ENCODE data around the gene ANGPT4. TPM values are rescaled to one million over a fixed set of nuclear protein-coding genes. Genes with fewer than 3 reads are reported as not detected.
A peak's percentile ranks its signal among the peaks of the same experiment; 100 is the strongest.

Gene ANGPT4
- total and polyA plus RNA-seq, 3 experiments from 2014 or later = not detected

- Histone ChIP-seq H3K27ac (ENCODE audit: low read depth, low read length) (no peak overlapping the region), H3K27me3 (ENCODE audit: insufficient read depth, low read length, poor library complexity, severe bottlenecking) (no peaks in the 10 kb centered on the region), H3K36me3 (ENCODE audit: insufficient read depth, low read length) (no peaks in the 10 kb centered on the region), H3K4me1 (ENCODE audit: insufficient read depth, low read length) (peaks cover 56% of the 10 kb centered on the region), H3K4me3 (ENCODE audit: low read length) (no peak overlapping the region), H3K9me3 (ENCODE audit: low read length) (no peaks in the 10 kb centered on the region)
- Mint-ChIP-seq H3K27ac (peak overlapping the region in 2 of 8 donors; percentile 31 to 36), H3K4me3 (peak overlapping the region in 2 of 7 donors; percentile 29 to 74), H3K36me3 (peaks cover 0 to 6% (median 0%) of the 10 kb centered on the region in 3 donors), H3K4me1 (peaks cover 50 to 70% (median 54%) of the 10 kb centered on the region in 3 donors), H3K9me3 (no peaks in the 10 kb centered on the region), H3K27me3 (no peaks in the 10 kb centered on the region)
- no peak for DNase-seq
- ChIA-PET POLR2A (no interaction called here), CTCF (no interaction called here)
Measured at GRCh38 chr20:839626-840025, 76.5 kb downstream of the ANGPT4 start.

DNA sequence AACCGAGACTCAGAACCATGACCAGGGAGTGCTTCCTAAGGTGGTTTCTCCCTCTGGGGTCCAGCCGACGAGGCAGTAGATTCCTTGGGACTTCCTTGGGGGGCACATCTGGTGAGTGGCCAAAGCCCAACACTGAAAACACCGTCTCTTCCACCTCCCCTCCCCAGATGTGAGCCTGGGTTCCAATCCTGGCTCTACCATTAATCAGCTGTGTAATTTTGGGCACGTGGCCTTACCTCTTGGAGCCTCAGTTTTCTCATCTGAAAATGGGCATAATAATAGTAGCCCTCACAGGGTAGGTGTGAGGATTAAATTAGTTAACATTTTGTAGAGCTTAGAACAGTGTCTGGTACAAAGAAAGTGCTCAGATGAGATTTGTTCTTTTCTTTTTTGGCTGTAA lies 77.1 kb downstream of the ANGPT4 start:
- Mint-ChIP-seq H3K27me3 (no peaks in the 10 kb centered on the region), H3K36me3 (peaks cover 0 to 8% (median 0%) of the 10 kb centered on the region in 3 donors), H3K4me3 (peak overlapping the region in 2 of 7 donors; percentile 32 to 74), H3K27ac (peak overlapping the region in 3 of 8 donors; percentile 6 to 91 (median 31)), H3K4me1 (peaks cover 50 to 70% (median 53%) of the 10 kb centered on the region in 3 donors), H3K9me3 (no peaks in the 10 kb centered on the region)
- Histone ChIP-seq H3K4me3 (ENCODE audit: low read length) (no peak overlapping the region), H3K36me3 (ENCODE audit: insufficient read depth, low read length) (no peaks in the 10 kb centered on the region), H3K27me3 (ENCODE audit: insufficient read depth, low read length, poor library complexity, severe bottlenecking) (no peaks in the 10 kb centered on the region), H3K9me3 (ENCODE audit: low read length) (no peaks in the 10 kb centered on the region), H3K27ac (ENCODE audit: low read depth, low read length) (no peak overlapping the region), H3K4me1 (ENCODE audit: insufficient read depth, low read length) (peaks cover 58% of the 10 kb centered on the region)
- DNase-seq = no peak
- CTCF ChIA-PET = no interaction called here
- POLR2A ChIA-PET = no interaction called here

DNA sequence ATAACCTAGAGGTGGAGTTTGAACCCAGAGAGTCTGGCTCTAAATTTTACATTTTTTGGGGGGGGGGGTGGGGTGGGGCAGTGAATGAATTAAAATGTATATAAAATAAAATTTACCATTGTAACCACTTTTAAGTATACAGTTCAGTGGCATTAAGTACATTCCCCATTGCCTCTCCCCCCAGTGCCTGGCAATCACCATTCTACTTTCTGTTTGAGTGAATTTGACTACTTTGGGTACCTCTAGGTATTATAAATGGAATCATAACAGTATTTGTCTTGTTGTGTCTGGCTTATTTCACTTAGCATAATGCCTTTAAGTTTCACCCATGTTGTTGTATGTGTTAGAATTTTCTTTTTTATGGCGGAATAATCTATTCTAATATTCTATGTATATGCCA lies 79.9 kb downstream of the ANGPT4 start:
- Histone ChIP-seq H3K9me3 (ENCODE audit: low read length) (no peaks in the 10 kb centered on the region), H3K27me3 (ENCODE audit: insufficient read depth, low read length, poor library complexity, severe bottlenecking) (no peaks in the 10 kb centered on the region), H3K36me3 (ENCODE audit: insufficient read depth, low read length) (no peaks in the 10 kb centered on the region), H3K4me3 (ENCODE audit: low read length) (peak overlapping the region; percentile 22), H3K27ac (ENCODE audit: low read depth, low read length) (no peak overlapping the region), H3K4me1 (ENCODE audit: insufficient read depth, low read length) (peaks cover 37% of the 10 kb centered on the region)
- H3K27me3 Mint-ChIP-seq = no peaks in the 10 kb centered on the region
- H3K36me3 Mint-ChIP-seq = peaks cover 0 to 10% (median 0%) of the 10 kb centered on the region in 3 donors
- ChIA-PET POLR2A (no interaction called here), CTCF (no interaction called here)
- DNase-seq = no peak
- H3K9me3 Mint-ChIP-seq = no peaks in the 10 kb centered on the region
- H3K4me3 Mint-ChIP-seq = peak overlapping the region in 4 of 7 donors; percentile 45 to 79 (median 58)
- peak overlapping the region; percentile 21 to 90 (median 74) for H3K27ac Mint-ChIP-seq
- peaks cover 44 to 64% (median 54%) of the 10 kb centered on the region in 3 donors for H3K4me1 Mint-ChIP-seq

DNA sequence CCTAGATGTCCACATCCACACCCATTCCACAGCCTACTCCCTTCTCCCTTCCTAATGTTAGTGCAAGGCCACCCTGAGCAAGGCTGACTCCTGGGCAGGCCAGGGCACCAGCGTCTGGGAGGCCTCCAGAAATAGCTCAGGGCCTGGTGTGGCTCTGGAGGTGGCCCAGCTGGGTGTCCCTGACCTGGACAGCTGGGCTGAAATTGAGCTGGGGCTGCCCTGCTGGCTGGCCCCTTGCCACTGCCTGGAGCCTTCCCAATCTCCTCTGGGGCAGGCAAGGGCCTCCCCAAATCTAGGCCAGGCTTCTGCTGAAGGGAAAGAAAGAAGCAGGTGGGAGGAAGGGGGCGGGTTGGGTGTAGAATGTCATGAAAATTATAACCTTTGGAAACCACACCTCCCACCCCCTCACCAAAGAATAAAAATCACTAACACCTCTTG lies 80.5 kb downstream of the ANGPT4 start:
- POLR2A ChIA-PET = interaction anchor here (1.2 kb wide), 1 partner anchor 9 kb away, joined by 4 read pairs; no protein-coding TSS in a partner anchor
- Histone ChIP-seq H3K4me3 (ENCODE audit: low read length) (no peak overlapping the region), H3K4me1 (ENCODE audit: insufficient read depth, low read length) (peaks cover 37% of the 10 kb centered on the region), H3K9me3 (ENCODE audit: low read length) (no peaks in the 10 kb centered on the region), H3K36me3 (ENCODE audit: insufficient read depth, low read length) (no peaks in the 10 kb centered on the region), H3K27ac (ENCODE audit: low read depth, low read length) (no peak overlapping the region), H3K27me3 (ENCODE audit: insufficient read depth, low read length, poor library complexity, severe bottlenecking) (no peaks in the 10 kb centered on the region)
- Mint-ChIP-seq H3K4me3 (peak overlapping the region in 6 of 7 donors; percentile 66 to 90 (median 84)), H3K27ac (peak overlapping the region in 7 of 8 donors; percentile 61 to 94 (median 81)), H3K36me3 (peaks cover 0 to 10% (median 0%) of the 10 kb centered on the region in 3 donors), H3K27me3 (no peaks in the 10 kb centered on the region), H3K9me3 (no peaks in the 10 kb centered on the region), H3K4me1 (peaks cover 44 to 62% (median 53%) of the 10 kb centered on the region in 3 donors)
- CTCF ChIA-PET = no interaction called here
- DNase-seq = no peak

DNA sequence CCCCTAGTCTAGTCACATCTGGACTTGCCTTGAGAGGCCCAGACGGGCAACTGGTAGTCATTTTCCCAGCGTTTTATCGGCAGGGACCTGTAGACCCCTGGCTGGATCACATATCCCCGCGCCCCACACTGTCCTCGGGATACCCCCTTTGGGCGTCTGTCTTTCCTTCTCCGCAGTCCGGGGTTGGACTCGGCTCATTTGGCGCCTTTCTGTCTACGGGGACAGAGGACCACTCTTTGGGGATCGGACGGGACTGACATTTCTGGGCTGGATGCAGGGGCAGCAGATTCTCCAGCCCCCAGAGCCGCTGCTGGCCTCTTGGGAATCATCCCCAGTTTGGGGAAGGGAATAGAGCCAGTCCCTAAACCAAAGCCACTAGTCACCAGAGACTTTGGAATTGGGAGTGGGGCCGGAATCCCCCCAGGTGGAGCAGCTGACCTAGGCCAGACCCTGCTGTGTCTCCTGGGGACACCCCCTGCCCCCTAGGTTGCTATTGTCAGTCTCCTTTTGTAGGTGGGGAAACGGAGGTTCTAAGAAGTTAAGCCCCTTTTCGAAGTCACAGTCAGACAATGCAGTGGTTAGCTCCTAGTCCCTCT lies 81.9 kb downstream of the ANGPT4 start:
- Mint-ChIP-seq H3K4me3 (peak overlapping the region; percentile 84 to 93 (median 89)), H3K27me3 (no peaks in the 10 kb centered on the region), H3K36me3 (peaks cover 0 to 7% (median 0%) of the 10 kb centered on the region in 3 donors), H3K9me3 (no peaks in the 10 kb centered on the region), H3K27ac (peak overlapping the region; percentile 54 to 98 (median 94)), H3K4me1 (peaks cover 41 to 53% (median 50%) of the 10 kb centered on the region in 3 donors)
- H3K4me1 ChIP-seq (ENCODE audit: insufficient read depth, low read length) = peaks cover 37% of the 10 kb centered on the region
- H3K27me3 ChIP-seq (ENCODE audit: insufficient read depth, low read length, poor library complexity, severe bottlenecking) = no peaks in the 10 kb centered on the region
- POLR2A ChIA-PET = interaction anchor here (2.7 kb wide), 1 partner anchor 11 kb away, joined by 48 read pairs; no protein-coding TSS in a partner anchor
- H3K27ac ChIP-seq (ENCODE audit: low read depth, low read length) = peak overlapping the region; percentile 94
- H3K4me3 ChIP-seq (ENCODE audit: low read length) = peak overlapping the region; percentile 95
- H3K36me3 ChIP-seq (ENCODE audit: insufficient read depth, low read length) = no peaks in the 10 kb centered on the region
- CTCF ChIA-PET = interaction anchor here (1.6 to 3.6 kb wide), 4 partner anchors 10 to 122 kb away, joined by 6 to 45 read pairs (median 14); no protein-coding TSS in a partner anchor
- no peak for DNase-seq
- H3K9me3 ChIP-seq (ENCODE audit: low read length) = no peaks in the 10 kb centered on the region

GRCh38 chr20:833450-834150 lies 82.5 kb downstream of the ANGPT4 start, which contains the start of gene FAM110A:
Gene FAM110A, plus strand, starts transcription at chr20:833715. Its CDS starts 11,090 bp downstream, at chr20:844805.
- POLR2A ChIA-PET = interaction anchor here (0.8 to 2.7 kb wide), 2 partner anchors 7 to 11 kb away, joined by 3 to 48 read pairs; no protein-coding TSS in a partner anchor
- H3K4me1 Mint-ChIP-seq = peaks cover 41 to 53% (median 50%) of the 10 kb centered on the region in 3 donors
- H3K36me3 Mint-ChIP-seq = peaks cover 0 to 7% (median 0%) of the 10 kb centered on the region in 3 donors
- no peaks in the 10 kb centered on the region for H3K9me3 Mint-ChIP-seq
- peak within 1 kb of the TSS; percentile 84 to 93 (median 89) for H3K4me3 Mint-ChIP-seq
- Histone ChIP-seq H3K36me3 (ENCODE audit: insufficient read depth, low read length) (no peaks in the 10 kb centered on the region), H3K4me1 (ENCODE audit: insufficient read depth, low read length) (peaks cover 37% of the 10 kb centered on the region), H3K4me3 (ENCODE audit: low read length) (peak within 1 kb of the TSS; percentile 95), H3K27ac (ENCODE audit: low read depth, low read length) (peak within 1 kb of the TSS; percentile 94), H3K9me3 (ENCODE audit: low read length) (no peaks in the 10 kb centered on the region), H3K27me3 (ENCODE audit: insufficient read depth, low read length, poor library complexity, severe bottlenecking) (no peaks in the 10 kb centered on the region)
- peak within 1 kb of the TSS; percentile 54 to 98 (median 94) for H3K27ac Mint-ChIP-seq
- peak; percentile 93 to 97 (median 95) for DNase-seq
- CTCF ChIA-PET = interaction anchor here (0.7 to 3.6 kb wide), 9 partner anchors 8 to 142 kb away, joined by 3 to 45 read pairs (median 6); no protein-coding TSS in a partner anchor
- no peaks in the 10 kb centered on the region for H3K27me3 Mint-ChIP-seq

GRCh38 chr20:833121-833449 lies 83.0 kb downstream of the ANGPT4 start:
- DNase-seq = no peak
- peak overlapping the region; percentile 94 for H3K27ac ChIP-seq (ENCODE audit: low read depth, low read length)
- Mint-ChIP-seq H3K27ac (peak overlapping the region; percentile 54 to 98 (median 94)), H3K4me1 (peaks cover 36 to 48% (median 44%) of the 10 kb centered on the region in 3 donors), H3K4me3 (peak overlapping the region; percentile 84 to 93 (median 89)), H3K9me3 (no peaks in the 10 kb centered on the region), H3K36me3 (peaks cover 0 to 4% (median 0%) of the 10 kb centered on the region in 3 donors), H3K27me3 (no peaks in the 10 kb centered on the region)
- H3K36me3 ChIP-seq (ENCODE audit: insufficient read depth, low read length) = no peaks in the 10 kb centered on the region
- CTCF ChIA-PET = interaction anchor here (0.7 to 3.6 kb wide), 9 partner anchors 8 to 142 kb away, joined by 3 to 45 read pairs (median 6); no protein-coding TSS in a partner anchor
- no peaks in the 10 kb centered on the region for H3K9me3 ChIP-seq (ENCODE audit: low read length)
- H3K4me1 ChIP-seq (ENCODE audit: insufficient read depth, low read length) = peaks cover 37% of the 10 kb centered on the region
- no peaks in the 10 kb centered on the region for H3K27me3 ChIP-seq (ENCODE audit: insufficient read depth, low read length, poor library complexity, severe bottlenecking)
- POLR2A ChIA-PET = interaction anchor here (0.8 to 2.7 kb wide), 2 partner anchors 8 to 12 kb away, joined by 3 to 48 read pairs; no protein-coding TSS in a partner anchor
- peak overlapping the region; percentile 95 for H3K4me3 ChIP-seq (ENCODE audit: low read length)
